HepG2 (cell line): ENCODE data around the gene JAG1. TPM values are rescaled to one million over a fixed set of nuclear protein-coding genes. Genes with fewer than 3 reads are reported as not detected.

ENCODE experiments used
- ATAC-seq: fragments of 200-7000 bp; cut with Tn5 transposase; 3 replicates; pipeline ENCODE4 v1.9.1; 2020; ENCODE audit warnings: mild to moderate bottlenecking, moderate library complexity
- BruUV-seq: library from RNA; stranded (reverse); fragments of 400-500 nt; replicated peaks from 2 replicates; lab custom pipeline; 2021; lab: Mats Ljungman, UMichigan
- CTCF ChIA-PET: fragments of 300-600 bp; formaldehyde crosslinking; extraction: SDS; loops from one replicate; lab custom pipeline; 2021; ENCODE audit warnings: low total read pairs, inconsistent platforms, low intra/inter-chr PET ratio; lab: Yijun Ruan, JAX
- POLR2A ChIA-PET: fragments of 350-600 bp; sonication (Branson Sonifier 250); formaldehyde crosslinking; loops from one replicate; lab custom pipeline; 2020; ENCODE audit warnings: antibody characterized with exemption, inconsistent platforms; lab: Yijun Ruan, JAX
- DNase-seq: peaks from one replicate; pipeline ENCODE4 v3.0.0-alpha.2; 2015; ENCODE audit warnings: low spot score
- FAIRE-seq: peaks from 3 replicates; lab custom pipeline; 2011; peaks lifted over from hg19 to GRCh38; lab: Jason Lieb, UNC
- H2AFZ ChIP-seq: one replicate; pipeline ENCODE4 v1.6.1; 2011; ENCODE audit warnings: low read length, inconsistent platforms
- H3K27ac ChIP-seq: fragments of 300-600 bp; 3 replicates; pipeline ENCODE4 v1.8.0; 2011; ENCODE audit warnings: mixed run types, mild to moderate bottlenecking, mixed read lengths, low read length, inconsistent platforms; ENCODE audit not compliant: insufficient read depth; ENCODE audit errors: extremely low read length
- H3K27me3 ChIP-seq, 2 experiments: fragments of 200-600 bp in 1 of 2; 2 replicates in 1 of 2; 3 replicates in 1 of 2; pipeline versions ENCODE4 v1.6.0 to v1.8.0; 2011; ENCODE audit warnings: low read length in 2 of 2, mild to moderate bottlenecking in 2 of 2, moderate library complexity in 2 of 2, inconsistent platforms in 1 of 2; ENCODE audit not compliant: insufficient read depth in 2 of 2, control insufficient read depth in 1 of 2
- H3K36me3 ChIP-seq, 2 experiments: fragments of 200-600 bp in 1 of 2; replicated peaks in 1 of 2; 2 replicates in 1 of 2; 3 replicates in 1 of 2; pipeline versions ENCODE4 v1.5.1 to v1.8.0; 2011; ENCODE audit warnings: low read length in 2 of 2, inconsistent platforms in 1 of 2; ENCODE audit not compliant: insufficient read depth in 2 of 2, control insufficient read depth in 1 of 2
- H3K4me1 ChIP-seq: 2 replicates; pipeline ENCODE4 v1.5.1; 2012; ENCODE audit warnings: low read length, inconsistent platforms; ENCODE audit not compliant: insufficient read depth
- H3K4me2 ChIP-seq: 2 replicates; pipeline ENCODE4 v1.6.0; 2011; ENCODE audit warnings: low read depth, low read length, inconsistent platforms
- H3K4me3 ChIP-seq, 3 experiments: fragments of 200-600 bp in 1 of 3; sonication (generic), shearing (Covaris generic) in 1 of 3; replicated peaks in 1 of 3; 2 replicates each; pipeline ENCODE4 v1.5.1; 2011 to 2016; ENCODE audit warnings: low read length in 3 of 3, inconsistent platforms in 2 of 3, low read depth in 2 of 3, mild to moderate bottlenecking in 2 of 3, control low read depth in 1 of 3, mixed read lengths in 1 of 3; ENCODE audit not compliant: insufficient read depth in 1 of 3
- H3K79me2 ChIP-seq: one replicate; pipeline ENCODE4 v1.6.1; 2011; ENCODE audit warnings: low read length, inconsistent platforms; ENCODE audit not compliant: insufficient read depth
- H3K9ac ChIP-seq: 2 replicates; pipeline ENCODE4 v1.6.0; 2011; ENCODE audit warnings: mild to moderate bottlenecking, low read depth, low read length, inconsistent platforms; ENCODE audit not compliant: insufficient read depth
- H3K9me3 ChIP-seq: 2 replicates; pipeline ENCODE4 v1.5.1; 2012; ENCODE audit warnings: mild to moderate bottlenecking, low read length
- H4K20me1 ChIP-seq: 2 replicates; pipeline ENCODE4 v1.6.0; 2011; ENCODE audit warnings: inconsistent platforms, mild to moderate bottlenecking, low read length, moderate library complexity; ENCODE audit not compliant: insufficient read depth
- DMAP1 ChIP-seq: IDR thresholded peaks from 2 replicates; pipeline ENCODE4 v1.6.1; 2016
- RNF219 ChIP-seq: sonication (generic); formaldehyde crosslinking; IDR thresholded peaks from 2 replicates; pipeline ENCODE4 v1.5.0; 2020; ENCODE audit warnings: mild to moderate bottlenecking, missing genetic modification reagents
- TEF ChIP-seq: sonication (generic); formaldehyde crosslinking; IDR thresholded peaks from 2 replicates; pipeline ENCODE4 v1.5.0; 2020; ENCODE audit warnings: missing genetic modification reagents
- TSC22D2 ChIP-seq: sonication (generic); formaldehyde crosslinking; IDR thresholded peaks from 2 replicates; pipeline ENCODE4 v1.5.1; 2020; ENCODE audit warnings: missing genetic modification reagents, mild to moderate bottlenecking, borderline replicate concordance
- ZNF224 ChIP-seq: sonication (generic); formaldehyde crosslinking; IDR thresholded peaks from 2 replicates; pipeline ENCODE4 v1.5.0; 2020; ENCODE audit warnings: mild to moderate bottlenecking, missing genetic modification reagents
- ZZZ3 ChIP-seq: sonication (generic); formaldehyde crosslinking; IDR thresholded peaks from 2 replicates; pipeline ENCODE4 v1.4.0; 2020; ENCODE audit warnings: missing genetic modification reagents, mild to moderate bottlenecking, borderline replicate concordance
- WGBS: methylation state at CpG from one replicate; pipeline ENCODE4 v1.1.6; 2017; ENCODE audit warnings: low lambda C conversion rate; 5-methylcytosine and 5-hydroxymethylcytosine counted together
- in situ Hi-C: cut with HindIII; loops from 2 replicates; pipeline ENCODE4 v1.10.0; 2017; ENCODE audit warnings: low pct_unique_long_range_greater_than_20kb; ENCODE audit not compliant: extremely low pct_ligation_motif_present
- intact Hi-C: fragments of 100-400 bp; cut with micrococcal nuclease; formaldehyde crosslinking; loops from one replicate; pipeline ENCODE4 v1.10.0; 2022; ENCODE audit not compliant: unreplicated experiment
- polyA plus RNA-seq, 8 experiments: library from polyadenylated mRNA; depleted of rRNA in 3 of 8; stranded (reverse) in 7 of 8; unstranded in 1 of 8; fragments of >200 nt; fragmentation: Illumina TruSeq in 4 of 8; extraction: Trizol in 4 of 8; gene quantifications; 2 replicates each; pipeline versions ENCODE4 v1.2.1 to v1.2.3, GENCODE V29; 2011 to 2016; ENCODE audit warnings: low read depth in 4 of 8, missing spikeins in 1 of 8, mixed read lengths in 1 of 8; ENCODE audit not compliant: insufficient read depth in 1 of 8
- total RNA-seq, 5 experiments: library from RNA; depleted of rRNA; stranded (reverse); fragments of >200 nt; fragmentation: Illumina TruSeq; extraction: Trizol; gene quantifications; 2 replicates each; pipeline ENCODE4 v1.2.3, GENCODE V29; 2016; ENCODE audit warnings: low read depth in 1 of 5

JAG1 gene
- total and polyA plus RNA-seq, 2 of the 13 experiments (the other 11 are each of a cell fraction or from before 2014, with no cell fraction given), result 47.1 to 56.3 TPM

DNA sequence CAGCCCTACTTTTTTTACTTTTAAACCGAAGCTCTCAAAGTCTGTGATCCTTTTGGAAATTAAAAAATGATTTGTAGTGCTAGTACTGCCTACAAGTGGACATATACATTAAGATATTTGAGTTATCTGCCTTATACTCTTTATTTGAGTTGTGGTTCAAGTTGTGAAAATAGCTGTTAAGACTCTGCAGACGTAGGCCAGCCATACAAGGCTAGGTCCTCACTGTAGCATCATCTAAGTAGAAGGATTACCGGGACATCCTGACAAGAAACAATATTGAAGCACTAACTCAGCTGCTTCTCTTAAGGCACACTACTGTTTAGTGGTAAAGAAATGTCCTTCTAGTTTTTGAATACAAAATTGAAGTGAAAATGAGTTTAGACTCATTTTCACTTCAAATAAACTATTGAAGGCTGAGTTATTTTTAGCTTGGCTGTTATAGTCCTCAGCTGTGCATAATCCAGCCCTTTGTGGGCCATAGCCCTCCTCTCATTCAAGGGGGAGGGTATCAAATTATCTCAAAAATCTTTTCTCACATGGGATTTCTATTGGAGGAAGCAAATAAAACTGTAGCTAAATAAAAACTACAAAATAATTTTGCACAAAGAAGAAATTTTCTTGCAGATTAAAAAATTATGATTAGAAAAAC is 68.1 kb downstream of the JAG1 start:
- BruUV-seq, result no TSS peak
- TF ChIP-seq ZZZ3 (CRISPR knock-in tag), result no peak
- no peak for TF ChIP-seq ZNF224
- TF ChIP-seq TSC22D2 (CRISPR knock-in tag), result no peak
- 0 out of 2 replicates have a peak, but pooled peaks have one; percentile 24 for TF ChIP-seq TEF (CRISPR knock-in tag)
- TF ChIP-seq RNF219 (CRISPR knock-in tag), result no peak
- no peak for TF ChIP-seq DMAP1 (CRISPR knock-in tag)
- POLR2A ChIA-PET, result interaction anchor here (0.8 to 4.3 kb wide), 7 partner anchors 12 to 171 kb away, joined by 3 to 43 read pairs (median 4); partner anchors contain the start of genes JAG1, MKKS and SLX4IP
- Histone ChIP-seq H3K27ac (peak overlapping the region; percentile 76), H3K9me3 (no peaks in the 10 kb centered on the region), H3K27me3 (no peaks in the 10 kb centered on the region), H4K20me1 (no peaks in the 10 kb centered on the region), H3K79me2 (no peaks in the 10 kb centered on the region), H3K4me2 (no peak overlapping the region), H3K9ac (no peak overlapping the region), H2AFZ (no peak overlapping the region), H3K36me3 (peaks cover 4 to 7% of the 10 kb centered on the region in 2 experiments), H3K4me1 (peaks cover 28% of the 10 kb centered on the region), H3K4me3 (no peak overlapping the region)
- DNase-seq (no peak), FAIRE-seq (no peak), ATAC-seq (no peak)
- in situ Hi-C loops, result no loop called here
- intact Hi-C loops, result loop anchor here (2.0 kb wide), 2 partner anchors 53 to 65 kb away; no protein-coding TSS in a partner anchor
- CTCF ChIA-PET, result no interaction called here
- WGBS, result 97% methylated on average over 3 of the region's 3 CpGs
